Measurements from ENCODE around the gene CDH26.

DNA sequence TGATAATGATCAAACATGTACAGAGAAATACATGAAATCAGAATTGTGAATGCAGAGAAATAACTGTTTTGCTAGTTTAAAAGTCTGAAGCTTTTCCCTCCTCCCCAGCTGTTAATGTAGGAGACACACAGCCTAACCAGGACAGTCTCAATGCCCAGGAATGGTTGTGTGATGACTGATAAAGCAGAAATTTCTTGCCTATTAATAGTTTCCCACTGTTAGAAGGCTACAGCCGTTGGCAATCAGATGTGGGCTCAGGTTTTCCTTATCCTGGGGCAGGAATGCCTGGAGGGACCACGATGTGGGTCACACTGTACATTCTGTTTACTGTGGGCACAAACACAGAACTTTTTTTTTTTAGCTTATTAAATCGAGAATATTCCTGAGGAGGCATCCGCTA, 20.0 kb upstream of the CDH26 start:
- TF ChIP-seq, protein P1, sequence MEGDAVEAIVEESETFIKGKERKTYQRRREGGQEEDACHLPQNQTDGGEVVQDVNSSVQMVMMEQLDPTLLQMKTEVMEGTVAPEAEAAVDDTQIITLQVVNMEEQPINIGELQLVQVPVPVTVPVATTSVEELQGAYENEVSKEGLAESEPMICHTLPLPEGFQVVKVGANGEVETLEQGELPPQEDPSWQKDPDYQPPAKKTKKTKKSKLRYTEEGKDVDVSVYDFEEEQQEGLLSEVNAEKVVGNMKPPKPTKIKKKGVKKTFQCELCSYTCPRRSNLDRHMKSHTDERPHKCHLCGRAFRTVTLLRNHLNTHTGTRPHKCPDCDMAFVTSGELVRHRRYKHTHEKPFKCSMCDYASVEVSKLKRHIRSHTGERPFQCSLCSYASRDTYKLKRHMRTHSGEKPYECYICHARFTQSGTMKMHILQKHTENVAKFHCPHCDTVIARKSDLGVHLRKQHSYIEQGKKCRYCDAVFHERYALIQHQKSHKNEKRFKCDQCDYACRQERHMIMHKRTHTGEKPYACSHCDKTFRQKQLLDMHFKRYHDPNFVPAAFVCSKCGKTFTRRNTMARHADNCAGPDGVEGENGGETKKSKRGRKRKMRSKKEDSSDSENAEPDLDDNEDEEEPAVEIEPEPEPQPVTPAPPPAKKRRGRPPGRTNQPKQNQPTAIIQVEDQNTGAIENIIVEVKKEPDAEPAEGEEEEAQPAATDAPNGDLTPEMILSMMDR (IDR thresholded peaks at IDR 0.05 in 4 of 5, conservative IDR thresholded peaks at IDR 0.05 in 1 of 5) = no peak
- peak in 1 of 2 donors; percentile 49 for TF ChIP-seq POLR2A (IDR thresholded peaks at IDR 0.05)
